ENCODE results near the gene KRT73.
"Not testable (repeated sequence)": the region's sequence is repeated elsewhere in the genome, so short reads cannot be mapped to it uniquely, and the experiment has no call there.

KRT73 gene

DNA sequence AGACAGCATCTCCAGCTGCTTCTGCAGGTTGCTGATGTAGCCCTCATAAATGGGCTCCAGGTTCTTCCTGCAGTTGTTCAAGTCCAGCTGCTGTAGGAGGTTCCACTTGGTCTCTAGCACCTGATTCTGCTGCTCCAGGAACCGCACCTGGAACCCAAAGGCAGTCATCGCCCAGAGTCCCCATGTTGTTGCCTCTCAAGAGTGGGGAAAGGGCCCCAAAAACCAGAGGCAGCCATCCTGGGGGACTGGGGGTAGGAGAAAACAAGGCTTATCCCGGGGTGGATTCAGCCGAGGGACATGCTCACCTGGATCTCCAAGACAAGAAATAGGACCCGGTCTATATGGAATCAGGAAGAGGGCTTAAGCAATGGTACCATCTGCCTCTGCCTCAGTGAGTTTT is 19.4 kb downstream of the KRT73 start:
- no peak for DNase-seq

- not testable (repeated sequence) for DNase-seq
These were observed 24.1 kb downstream of the KRT73 start for GRCh38 chr12:52594237-52594636.

DNA sequence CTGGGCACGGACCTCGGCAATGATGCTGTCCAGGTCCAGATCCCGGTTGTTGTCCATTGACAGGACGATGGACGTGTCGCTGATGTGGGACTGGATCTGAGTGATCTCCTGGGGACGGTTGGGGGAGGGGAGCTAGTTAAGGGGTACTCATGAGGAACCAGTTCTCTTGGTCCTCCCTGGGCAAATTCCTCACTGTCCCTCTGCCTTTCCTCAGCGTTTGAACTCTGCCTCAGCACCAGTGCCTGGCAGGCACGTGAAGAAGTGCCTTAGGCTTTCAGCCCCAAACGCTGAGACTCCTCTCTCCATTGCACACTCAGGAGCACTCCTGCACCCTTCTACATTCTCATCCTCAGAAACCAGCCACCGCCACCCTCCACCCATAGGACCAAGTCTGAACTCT is 26.8 kb downstream of the KRT73 start:
- no peak for DNase-seq

GRCh38 chr12:52590021-52590420 is 28.3 kb downstream of the KRT73 start:
- DNase-seq, result no peak

GRCh38 chr12:52587563-52587962 is 30.8 kb downstream of the KRT73 start:
- DNase-seq, result no peak

GRCh38 chr12:52585946-52586345 is 32.4 kb downstream of the KRT73 start:
- DNase-seq, result peak; percentile 30

DNA sequence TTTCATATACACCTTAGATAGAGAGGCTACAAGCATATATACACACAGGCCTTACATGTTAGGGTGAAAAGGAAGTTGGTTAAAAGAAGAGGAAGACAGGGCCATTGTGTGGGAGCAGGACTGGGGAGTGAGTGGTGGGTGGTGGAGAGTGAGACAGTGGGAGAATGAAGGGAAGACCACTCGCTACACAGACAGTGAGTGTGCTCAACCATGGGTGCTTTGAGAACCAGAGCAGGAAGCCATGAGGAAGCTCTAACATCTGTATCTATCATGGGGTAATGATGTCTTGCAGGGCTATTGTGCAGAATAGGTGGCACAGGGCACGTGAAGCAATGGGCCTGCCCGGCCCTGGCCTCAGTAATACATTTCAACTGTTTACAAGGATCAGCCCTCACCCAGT is 33.3 kb downstream of the KRT73 start:
- DNase-seq, result no peak

DNA sequence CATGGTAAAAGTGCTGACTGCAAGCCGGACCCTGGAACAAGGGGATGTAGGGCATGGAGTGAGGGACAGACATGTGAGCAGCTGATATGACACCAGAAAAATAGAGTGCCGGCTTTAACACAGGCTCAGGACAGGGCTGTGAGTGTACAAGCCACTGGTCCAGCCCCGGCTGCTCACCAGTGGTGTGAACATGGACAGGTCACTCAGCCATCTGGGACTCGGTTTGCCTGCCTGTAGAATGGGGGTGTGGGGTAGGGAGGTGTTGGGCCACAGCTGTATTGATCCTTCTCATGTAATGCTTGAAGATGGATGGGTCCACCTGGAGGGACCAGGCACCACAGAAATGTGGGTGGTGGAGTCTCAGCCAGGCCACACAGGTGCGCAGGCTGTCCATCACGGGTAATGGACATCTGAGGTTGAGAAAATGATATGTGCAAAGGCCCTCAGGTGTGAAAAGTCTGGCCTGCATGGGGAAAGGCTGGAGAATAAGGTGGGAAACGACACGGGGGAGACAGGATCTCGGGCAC is 34.1 kb downstream of the KRT73 start:
- no peak for DNase-seq

- peak; percentile 72 for DNase-seq
These were observed 35.3 kb downstream of the KRT73 start for GRCh38 chr12:52582971-52583456.

DNA sequence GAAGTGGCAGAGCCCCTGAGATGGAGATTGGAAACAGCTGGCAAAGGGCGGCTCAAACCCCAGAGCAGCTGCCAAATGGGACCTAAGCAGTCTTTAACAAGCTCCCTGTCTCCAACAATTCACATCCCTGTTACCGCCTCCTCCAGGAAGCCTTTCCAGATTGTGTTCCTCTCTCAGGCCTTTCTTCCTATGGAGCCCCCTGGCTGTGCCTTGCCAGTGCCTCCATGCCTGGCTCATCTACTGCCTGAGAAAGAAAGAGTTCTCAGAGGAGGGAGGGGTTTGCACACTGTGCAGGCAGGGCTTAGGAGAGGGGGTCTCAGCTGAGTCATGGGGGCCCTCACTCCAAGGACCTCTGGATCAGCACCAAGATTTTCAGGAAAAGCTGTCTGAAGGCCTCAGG is 35.9 kb downstream of the KRT73 start:
- no peak for DNase-seq

GRCh38 chr12:52581481-52581880 is 36.9 kb downstream of the KRT73 start:
- DNase-seq, result no peak

DNA sequence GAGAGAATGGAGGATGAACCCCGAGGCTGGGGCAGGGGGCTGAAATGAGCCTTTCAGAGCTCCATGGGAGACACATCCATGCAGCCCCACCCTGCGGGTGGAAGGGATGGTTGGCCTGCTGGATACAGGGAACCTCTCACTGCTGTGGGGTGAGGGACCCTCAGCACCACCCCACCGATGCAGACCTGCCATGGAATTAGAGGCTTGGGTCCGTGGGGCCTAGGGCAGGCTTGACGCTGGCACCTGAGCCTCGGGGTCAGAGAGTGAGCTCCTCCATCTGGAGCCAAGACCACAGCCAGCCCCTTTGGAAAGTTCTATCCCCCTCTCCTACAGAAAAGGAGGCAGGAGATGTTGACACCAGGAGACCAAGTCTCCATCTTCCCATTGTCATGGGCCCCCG is 37.3 kb downstream of the KRT73 start:
- no peak for DNase-seq

DNA sequence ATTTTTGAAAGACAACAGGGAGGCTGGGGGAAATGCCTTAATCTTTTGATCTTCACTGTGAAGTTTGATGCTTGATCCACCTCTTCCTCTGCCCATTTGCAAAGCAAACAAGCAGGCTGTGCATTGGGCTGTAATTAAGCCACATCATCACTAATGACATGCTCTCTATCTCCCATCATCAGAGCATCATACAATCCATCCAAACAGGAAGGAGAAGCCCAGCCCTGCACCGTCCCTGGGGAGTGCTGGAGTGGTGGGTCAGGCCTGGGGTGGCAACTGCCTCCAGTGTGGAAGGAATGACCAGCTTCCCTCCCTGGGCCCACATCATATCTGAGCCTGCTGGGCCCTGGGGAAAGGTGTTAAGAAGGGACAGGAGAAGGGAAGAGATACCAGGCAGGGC is 37.9 kb downstream of the KRT73 start:
- DNase-seq, result no peak

GRCh38 chr12:52579468-52580465 is 38.6 kb downstream of the KRT73 start:
- DNase-seq, result no peak

GRCh38 chr12:52578469-52578868 is 39.9 kb downstream of the KRT73 start:
- no peak for DNase-seq

DNA sequence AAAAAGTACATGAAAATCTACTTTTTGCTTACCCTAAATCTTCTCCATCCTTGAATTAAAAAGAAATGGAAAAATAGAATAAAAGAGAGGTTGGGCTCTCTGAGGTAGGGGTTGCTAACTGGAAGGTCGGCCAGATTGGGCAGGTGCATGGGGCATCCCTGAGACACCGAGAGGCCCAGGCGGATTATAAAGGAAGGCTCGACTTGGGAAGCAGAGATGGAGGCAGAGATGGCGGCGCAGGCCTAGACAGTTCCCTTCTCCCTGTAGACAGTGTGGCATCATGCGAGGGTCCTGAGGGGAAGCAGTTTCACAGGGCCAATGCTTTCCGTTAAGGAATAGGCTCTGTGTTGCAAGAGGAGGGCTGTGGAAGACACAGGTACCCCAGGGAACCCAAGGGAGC is 41.0 kb downstream of the KRT73 start:
- no peak for DNase-seq

DNA sequence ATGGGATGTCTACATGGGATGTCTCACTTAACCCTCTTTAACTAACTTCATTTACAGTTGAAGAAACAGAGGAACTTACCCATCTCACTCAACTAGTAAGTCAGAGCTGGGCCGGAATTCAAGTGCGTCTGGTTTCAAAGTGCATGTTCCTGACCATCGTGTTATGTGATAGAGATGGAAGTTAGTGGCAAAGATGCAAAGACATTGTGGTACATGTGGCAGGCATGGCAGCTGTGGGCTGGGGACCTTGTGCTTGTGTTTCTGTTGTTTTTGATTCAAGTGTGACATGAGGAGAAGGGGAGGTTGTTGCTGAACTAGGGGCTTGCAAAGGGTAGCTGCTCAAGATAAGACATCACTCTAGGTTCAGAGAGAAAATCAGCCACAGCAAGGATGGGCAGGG is 42.4 kb downstream of the KRT73 start:
- DNase-seq, result no peak

DNA sequence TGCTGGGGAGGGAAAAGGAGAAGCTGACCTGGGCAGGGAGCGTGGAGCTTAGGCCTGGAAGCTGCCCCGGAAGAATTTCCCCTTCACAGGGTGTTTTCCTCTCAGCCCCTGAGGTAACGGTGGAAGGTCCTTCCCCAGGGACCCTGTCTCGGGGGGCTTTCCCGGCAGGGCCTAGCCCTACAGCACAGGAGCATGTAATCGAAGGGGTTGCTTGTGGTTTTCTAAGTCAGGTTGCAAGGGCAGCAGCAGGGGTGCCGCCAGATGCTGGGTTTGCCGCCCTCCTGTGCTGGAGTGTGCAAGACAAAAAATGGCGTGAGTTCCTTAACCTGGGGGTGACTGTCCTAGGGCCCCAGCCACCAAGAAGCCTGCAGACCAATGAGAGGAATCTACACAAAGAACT is 43.1 kb downstream of the KRT73 start:
- DNase-seq, result no peak

- no peak for DNase-seq
These were observed 44.6 kb downstream of the KRT73 start, which contains the start of gene KRT74 for GRCh38 chr12:52573743-52574142. Gene KRT74 (minus strand): TSS chr12:52573843. CDS start chr12:52573777, 66 bp downstream.

DNA sequence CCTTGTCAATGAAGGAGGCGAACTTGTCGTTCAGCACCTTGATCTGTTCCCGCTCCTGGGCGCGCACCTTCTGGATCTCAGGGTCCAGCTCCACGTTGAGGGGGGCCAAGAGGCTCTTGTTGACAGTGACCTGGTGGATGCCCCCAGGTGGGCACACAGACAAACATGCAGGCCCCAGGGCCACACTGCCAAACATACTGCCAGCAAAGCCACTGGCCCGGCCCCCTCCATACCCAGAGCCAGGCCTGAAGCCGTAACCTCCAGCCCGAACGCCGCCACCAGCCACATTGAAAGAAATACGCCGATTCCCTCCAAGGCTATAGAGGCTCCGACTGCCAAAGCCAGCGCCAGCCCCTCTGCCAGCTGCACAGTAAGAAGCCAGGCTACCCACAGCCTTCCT is 45.1 kb downstream of the KRT73 start:
- DNase-seq, result no peak

- no peak for DNase-seq
These were observed 47.8 kb downstream of the KRT73 start for GRCh38 chr12:52570511-52570910.

DNA sequence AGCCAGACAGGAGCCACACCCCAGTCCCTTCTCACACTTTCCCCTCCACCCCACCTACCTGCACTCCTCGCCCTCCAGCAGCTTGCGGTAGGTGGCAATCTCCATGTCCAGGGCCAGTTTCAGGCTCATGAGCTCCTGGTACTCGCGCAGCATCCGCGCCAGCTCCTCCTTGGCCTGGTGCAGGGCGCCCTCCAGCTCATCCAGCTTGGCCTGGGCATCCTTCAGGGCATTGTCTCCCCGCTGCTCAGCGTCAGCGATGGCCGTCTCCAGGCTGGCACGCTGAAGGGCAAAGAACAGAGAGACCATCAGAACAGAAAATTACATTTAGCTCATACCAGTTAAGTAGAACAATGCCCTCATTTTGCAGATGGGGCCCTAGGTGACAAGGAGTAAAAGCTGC is 50.2 kb downstream of the KRT73 start:
- DNase-seq, result no peak

DNA sequence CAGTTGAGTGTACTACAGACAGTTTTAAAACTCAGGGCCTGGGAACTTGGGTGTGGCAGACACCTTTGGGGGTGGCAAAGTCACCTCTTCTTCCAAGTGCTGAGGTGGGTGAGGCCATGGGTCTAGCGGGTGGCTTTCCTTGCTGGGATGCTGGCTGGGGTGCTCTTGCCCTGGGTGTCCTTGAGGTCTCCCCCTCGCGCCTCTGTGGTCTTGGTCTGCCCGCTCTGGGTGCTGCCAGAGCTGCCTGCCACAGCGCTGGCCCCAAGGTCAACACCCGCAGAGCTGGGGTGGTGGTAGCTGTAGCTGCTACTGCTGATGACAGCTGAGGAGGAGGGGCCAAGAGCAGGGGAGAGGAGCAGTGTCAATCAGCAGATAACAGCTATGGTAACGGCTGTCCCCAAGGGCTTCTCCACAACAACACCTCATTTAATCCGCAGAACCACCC is 51.5 kb downstream of the KRT73 start:
- DNase-seq, result no peak

DNA sequence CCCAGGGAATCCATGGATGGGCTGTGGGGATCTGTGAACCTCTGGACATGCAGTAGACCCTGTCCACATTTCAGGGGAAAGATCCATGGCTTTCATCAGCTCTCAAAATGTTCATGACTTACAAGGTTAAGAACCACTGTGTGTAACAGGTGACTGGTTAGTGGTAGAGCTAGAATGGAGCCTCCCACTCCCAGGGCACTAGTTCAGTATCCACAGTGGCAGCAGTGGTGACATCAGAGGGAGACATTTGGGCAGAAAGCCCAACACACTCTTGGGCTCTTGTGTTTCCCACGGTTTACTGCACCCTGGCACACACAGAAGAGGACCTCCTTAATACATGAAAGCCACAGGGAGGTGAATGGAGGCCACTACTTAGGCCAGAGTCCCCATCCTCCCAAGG is 53.8 kb downstream of the KRT73 start:
- DNase-seq, result no peak

Measured in stimulated activated CD4-positive, alpha-beta T cell treated with anti-CD3 and anti-CD28 coated beads, Interleukin-4, amount 100 ng/mL, for 24 hours (primary cell).